Activated CD4-positive, alpha-beta T cell treated with anti-CD3 and anti-CD28 coated beads for 48 hours (primary cell): ENCODE results near the gene SLC7A11.

Experiments used
- DNase-seq: peaks from one replicate; pipeline ENCODE4 v3.0.0-alpha.2; 2020

The SLC7A11 gene

GRCh38 chr4:138242076-138242833 lies at the start of gene SLC7A11:
TSS of gene SLC7A11 (minus strand) at chr4:138242349. CDS start at chr4:138242069, 280 bp downstream.
- DNase-seq: peak; percentile 65

- DNase-seq: no peak
Measured at GRCh38 chr4:138291431-138291830, 49.3 kb upstream of the SLC7A11 start.

GRCh38 chr4:138290805-138291204 lies 48.7 kb upstream of the SLC7A11 start:
- no peak for DNase-seq

- DNase-seq: no peak
Measured at GRCh38 chr4:138279286-138279685, 37.1 kb upstream of the SLC7A11 start.

GRCh38 chr4:138277133-138277532 lies 35.0 kb upstream of the SLC7A11 start:
- no peak for DNase-seq

- DNase-seq: no peak
Measured at GRCh38 chr4:138275963-138276621, 33.9 kb upstream of the SLC7A11 start.

GRCh38 chr4:138275216-138275615 lies 33.1 kb upstream of the SLC7A11 start:
- no peak for DNase-seq

GRCh38 chr4:138269175-138269574 lies 27.0 kb upstream of the SLC7A11 start:
- no peak for DNase-seq

GRCh38 chr4:138267835-138268234 lies 25.7 kb upstream of the SLC7A11 start:
- DNase-seq: no peak

GRCh38 chr4:138266948-138267347 lies 24.8 kb upstream of the SLC7A11 start:
- no peak for DNase-seq

GRCh38 chr4:138263247-138263816 lies 21.2 kb upstream of the SLC7A11 start:
- no peak for DNase-seq

- DNase-seq: no peak
Measured at GRCh38 chr4:138262469-138262868, 20.3 kb upstream of the SLC7A11 start.

GRCh38 chr4:138262030-138262429 lies 19.9 kb upstream of the SLC7A11 start:
- no peak for DNase-seq

- DNase-seq: no peak
Measured at GRCh38 chr4:138259824-138260223, 17.7 kb upstream of the SLC7A11 start.

GRCh38 chr4:138259271-138259670 lies 17.1 kb upstream of the SLC7A11 start:
- DNase-seq: no peak

- no peak for DNase-seq
Measured at GRCh38 chr4:138256608-138257007, 14.5 kb upstream of the SLC7A11 start.

- no peak for DNase-seq
Measured at GRCh38 chr4:138255917-138256597, 13.9 kb upstream of the SLC7A11 start.

- no peak for DNase-seq
Measured at GRCh38 chr4:138252551-138252950, 10.4 kb upstream of the SLC7A11 start.

GRCh38 chr4:138251938-138252337 lies 9.8 kb upstream of the SLC7A11 start:
- no peak for DNase-seq

- no peak for DNase-seq
Measured at GRCh38 chr4:138249132-138249531, 7.0 kb upstream of the SLC7A11 start.

GRCh38 chr4:138248058-138248457 lies 5.9 kb upstream of the SLC7A11 start:
- DNase-seq: no peak

- no peak for DNase-seq
Measured at GRCh38 chr4:138247643-138248042, 5.5 kb upstream of the SLC7A11 start.

- DNase-seq: no peak
Measured at GRCh38 chr4:138243369-138243768, 1.2 kb upstream of the SLC7A11 start.

- no peak for DNase-seq
Measured at GRCh38 chr4:138242834-138243156, 646 bp upstream of the SLC7A11 start.
